Panc1 (cell line): Measurements from ENCODE around the gene PRKG1. TPM values are rescaled to one million over a fixed set of nuclear protein-coding genes. Genes with fewer than 3 reads are reported as not detected.

Experiments
- ATAC-seq: fragments of 200-7000 bp; cut with Tn5 transposase; 2 replicates; pipeline ENCODE4 v1.9.1; 2020; ENCODE audit warnings: mild to moderate bottlenecking, moderate library complexity
- BruUV-seq: library from RNA; stranded (reverse); fragments of 400-500 nt; replicated peaks from 2 replicates; lab custom pipeline; 2021; lab: Mats Ljungman, UMichigan
- CTCF ChIA-PET: fragments of 300-600 bp; sonication (Branson Sonifier 250); formaldehyde crosslinking; loops from one replicate; lab custom pipeline; 2022; ENCODE audit warnings: antibody characterized with exemption; lab: Charles Lee
- POLR2A ChIA-PET: fragments of 300-600 bp; sonication (Branson Sonifier 250); formaldehyde crosslinking; loops from one replicate; lab custom pipeline; 2022; ENCODE audit warnings: antibody characterized with exemption; lab: Charles Lee
- DNase-seq: peaks from one replicate; pipeline ENCODE4 v3.0.0-alpha.2; 2010; ENCODE audit warnings: low read depth, low spot score
- H3K27ac ChIP-seq: 2 replicates; pipeline ENCODE4 v1.5.1; 2011; ENCODE audit warnings: mild to moderate bottlenecking, low read length, inconsistent platforms
- H3K27me3 ChIP-seq: fragments of 200-500 bp; sonication (Bioruptor generic); 2 replicates; pipeline ENCODE4 v1.6.0; 2014; ENCODE audit warnings: low read length, inconsistent platforms; ENCODE audit not compliant: control insufficient read depth, insufficient read depth
- H3K36me3 ChIP-seq: fragments of 200-500 bp; sonication (Bioruptor generic); 2 replicates; pipeline ENCODE4 v1.5.1; 2014; ENCODE audit warnings: inconsistent platforms, mild to moderate bottlenecking, low read length, moderate library complexity; ENCODE audit not compliant: control insufficient read depth, insufficient read depth
- H3K4me1 ChIP-seq: 2 replicates; pipeline ENCODE4 v1.5.1; 2011; ENCODE audit warnings: inconsistent platforms, mild to moderate bottlenecking, low read length, moderate library complexity; ENCODE audit not compliant: control insufficient read depth, insufficient read depth
- H3K4me3 ChIP-seq, 2 experiments: 2 replicates each; pipeline ENCODE4 v1.5.1; 2011 to 2012; ENCODE audit warnings: low read depth in 2 of 2, low read length in 2 of 2, mild to moderate bottlenecking in 2 of 2, inconsistent platforms in 1 of 2, moderate library complexity in 1 of 2
- H3K9me3 ChIP-seq: fragments of 200-500 bp; sonication (Bioruptor generic); 2 replicates; pipeline ENCODE4 v1.5.1; 2014; ENCODE audit warnings: low read depth, mild to moderate bottlenecking, inconsistent platforms, low read length, moderate library complexity; ENCODE audit not compliant: control insufficient read depth, insufficient read depth
- CTCF ChIP-seq: fragments of 450-650 bp; IDR thresholded peaks from 2 replicates; pipeline ENCODE4 v1.5.1; 2017; ENCODE audit warnings: mild to moderate bottlenecking
- POLR2AphosphoS5 ChIP-seq: IDR thresholded peaks from 2 replicates; pipeline ENCODE4 v1.6.1; 2012; ENCODE audit warnings: mild to moderate bottlenecking, low read depth, low read length, moderate library complexity
- REST ChIP-seq, 2 experiments: IDR thresholded peaks; 2 replicates each; pipeline ENCODE4 v1.6.1; 2011 to 2012; ENCODE audit warnings: low read depth in 2 of 2, control low read depth in 1 of 2, low read length in 1 of 2, mild to moderate bottlenecking in 1 of 2, moderate library complexity in 1 of 2; ENCODE audit not compliant: insufficient read depth in 1 of 2
- SIN3A ChIP-seq: IDR thresholded peaks from 2 replicates; pipeline ENCODE4 v1.6.1; 2012; ENCODE audit warnings: low read depth, mild to moderate bottlenecking, low read length, moderate library complexity, borderline replicate concordance; ENCODE audit not compliant: insufficient read depth
- TCF7L2 ChIP-seq: IDR thresholded peaks from 2 replicates; pipeline ENCODE4 v1.6.1; 2011; ENCODE audit warnings: mild to moderate bottlenecking, low read depth, low read length, inconsistent platforms
- in situ Hi-C: cut with HindIII; loops from 2 replicates; pipeline ENCODE4 v1.10.0; 2016; ENCODE audit warnings: low sequenced_read_pairs, low pct_unique_long_range_greater_than_20kb
- intact Hi-C: fragments of 100-400 bp; cut with micrococcal nuclease; formaldehyde crosslinking; loops from one replicate; pipeline ENCODE4 v1.10.0; 2022; ENCODE audit not compliant: unreplicated experiment
- total RNA-seq: library from RNA; stranded (reverse); gene quantifications from one replicate; pipeline ENCODE4 v1.2.1, GENCODE V29; 2021; ENCODE audit not compliant: unreplicated experiment

PRKG1 gene
- total RNA-seq, 1 experiment from 2014 or later, result 0.92 TPM

GRCh38 chr10:51108406-51108805 is 34.1 kb downstream of the PRKG1 start:
- no TSS peak for BruUV-seq
- H3K4me1 ChIP-seq, result no peaks in the 10 kb centered on the region
- H3K27me3 ChIP-seq, result no peaks in the 10 kb centered on the region; the same call in 1 of the 2 replicates
- ChIA-PET POLR2A (no interaction called here), CTCF (interaction anchor here (0.7 kb wide), 1 partner anchor 1228 kb away, joined by 4 read pairs; no protein-coding TSS in a partner anchor)
- no peak for ATAC-seq
- no peaks in the 10 kb centered on the region for H3K36me3 ChIP-seq
- H3K4me3 ChIP-seq, result no peak overlapping the region
- intact Hi-C loops, result no loop called here
- in situ Hi-C loops, result no loop called here
- no peaks in the 10 kb centered on the region for H3K9me3 ChIP-seq
- TF ChIP-seq REST (IDR thresholded peaks at IDR 0.05; ENCODE audit: insufficient read depth in 1 of 2, low read depth in 2 of 2, low read length in 1 of 2) (no peak), POLR2AphosphoS5 (no peak), TCF7L2 (no peak), SIN3A (no peak), CTCF (no peak)
- H3K27ac ChIP-seq, result no peak overlapping the region
- no peak for DNase-seq

- intact Hi-C loops, result no loop called here
- in situ Hi-C loops, result no loop called here
Observed at GRCh38 chr10:51109801-51110533, 35.7 kb downstream of the PRKG1 start.

More at GRCh38 chr10:51109801-51110533, 35.7 kb downstream of the PRKG1 start:
- no peak overlapping the region for H3K4me3 ChIP-seq
- ChIA-PET CTCF (no interaction called here), POLR2A (no interaction called here)
- no peaks in the 10 kb centered on the region for H3K9me3 ChIP-seq
- H3K27me3 ChIP-seq, result no peaks in the 10 kb centered on the region; the same call in 1 of the 2 replicates
- H3K36me3 ChIP-seq, result no peaks in the 10 kb centered on the region
- DNase-seq (no peak), ATAC-seq (no peak)
- H3K27ac ChIP-seq, result no peak overlapping the region
- no peaks in the 10 kb centered on the region for H3K4me1 ChIP-seq
- BruUV-seq, result no TSS peak
- TF ChIP-seq TCF7L2, result no peak
- no peak for TF ChIP-seq CTCF
- no peak for TF ChIP-seq REST (IDR thresholded peaks at IDR 0.05; ENCODE audit: insufficient read depth in 1 of 2, low read depth in 2 of 2, low read length in 1 of 2)
- TF ChIP-seq SIN3A, result no peak
- TF ChIP-seq POLR2AphosphoS5, result no peak
